Measurements from ENCODE around the gene GPN2.

GPN2 gene

DNA sequence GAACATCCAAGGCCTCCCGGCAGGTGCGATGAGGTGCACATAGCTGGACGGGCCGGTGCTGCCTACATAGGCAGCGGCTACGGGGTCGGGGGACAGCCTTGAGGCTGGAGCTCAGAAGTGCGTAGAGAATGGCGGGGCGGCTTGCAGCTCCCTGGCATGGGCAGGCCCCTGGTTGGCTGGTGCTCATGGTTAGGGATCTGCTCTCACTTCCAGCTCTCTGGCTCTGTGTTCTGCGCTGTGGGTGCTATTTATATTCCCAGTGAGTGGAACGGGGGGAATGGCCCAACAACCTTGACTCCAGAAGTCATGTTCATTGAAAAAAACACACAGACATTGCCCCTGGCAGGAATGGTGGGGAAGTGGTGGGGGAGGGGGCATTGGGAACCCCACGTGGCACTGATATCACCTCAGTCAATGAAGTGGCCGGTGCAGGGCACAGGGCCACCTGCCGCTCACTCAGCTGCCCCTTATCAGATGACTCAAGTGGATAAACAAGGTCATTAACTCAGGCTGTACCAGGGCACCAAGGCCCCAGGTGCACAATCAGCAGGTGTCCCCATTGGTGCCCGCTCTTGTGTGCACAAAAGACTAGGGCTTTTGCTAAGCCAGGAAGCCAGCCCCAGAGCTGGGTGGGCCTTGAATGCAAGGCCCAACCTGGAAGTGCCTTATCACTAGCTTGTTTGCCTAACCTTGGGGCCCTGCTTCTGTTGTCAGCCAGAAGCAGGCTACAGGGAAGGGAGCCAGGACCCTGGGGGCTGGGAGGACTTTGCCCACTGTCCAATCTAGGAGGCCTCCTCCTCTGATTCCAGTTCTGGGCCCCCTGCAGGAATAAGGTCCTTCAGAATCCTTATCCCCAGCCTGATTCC is 23.9 kb upstream of the GPN2 start, which contains the start of gene NR0B2:
Gene NR0B2, minus strand, starts transcription at position 222 of the 866 bp plus-strand sequence. Its CDS starts 35 bp downstream, at position 187.
- H3K27me3 Mint-ChIP-seq, result peaks cover 16% of the 10 kb centered on the region
- H3K4me1 Mint-ChIP-seq, result no peaks in the 10 kb centered on the region
- H3K9me3 Mint-ChIP-seq, result no peaks in the 10 kb centered on the region
- DNase-seq (ENCODE audit: low spot score in 2 of 2), result no peak
- no peak within 1 kb of the TSS for H3K27ac Mint-ChIP-seq (ENCODE audit: low read depth)
- H3K4me3 Mint-ChIP-seq, result no peak within 1 kb of the TSS
- no peaks in the 10 kb centered on the region for H3K36me3 Mint-ChIP-seq (ENCODE audit: insufficient read depth)
- no peak for ATAC-seq (replicated peaks; ENCODE audit: extremely low read depth, poor library complexity, severe bottlenecking)

DNA sequence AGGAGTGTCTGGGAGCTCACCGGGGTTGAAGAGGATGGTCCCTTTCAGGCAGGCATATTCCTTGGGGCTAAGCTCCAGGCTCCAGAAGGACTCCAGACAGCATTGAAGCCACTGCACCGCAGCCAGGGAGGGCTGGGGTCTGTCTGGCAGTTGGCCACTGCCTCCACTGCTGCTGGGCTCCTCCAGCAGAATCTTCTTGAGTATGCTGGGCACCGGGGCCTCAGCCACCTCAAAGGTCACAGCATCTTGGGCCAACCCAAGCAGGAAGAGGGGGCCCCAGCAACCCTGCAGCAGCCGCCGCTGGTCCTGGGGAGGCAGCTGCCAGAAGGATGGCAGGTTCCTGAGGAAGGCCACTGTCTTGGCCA is 23.3 kb upstream of the GPN2 start:
- Mint-ChIP-seq H3K27me3 (peaks cover 16% of the 10 kb centered on the region), H3K36me3 (ENCODE audit: insufficient read depth) (no peaks in the 10 kb centered on the region), H3K4me3 (no peak overlapping the region), H3K4me1 (no peaks in the 10 kb centered on the region), H3K9me3 (no peaks in the 10 kb centered on the region), H3K27ac (ENCODE audit: low read depth) (no peak overlapping the region)
- ATAC-seq (replicated peaks; ENCODE audit: extremely low read depth, poor library complexity, severe bottlenecking) (no peak), DNase-seq (ENCODE audit: low spot score in 2 of 2) (no peak)

DNA sequence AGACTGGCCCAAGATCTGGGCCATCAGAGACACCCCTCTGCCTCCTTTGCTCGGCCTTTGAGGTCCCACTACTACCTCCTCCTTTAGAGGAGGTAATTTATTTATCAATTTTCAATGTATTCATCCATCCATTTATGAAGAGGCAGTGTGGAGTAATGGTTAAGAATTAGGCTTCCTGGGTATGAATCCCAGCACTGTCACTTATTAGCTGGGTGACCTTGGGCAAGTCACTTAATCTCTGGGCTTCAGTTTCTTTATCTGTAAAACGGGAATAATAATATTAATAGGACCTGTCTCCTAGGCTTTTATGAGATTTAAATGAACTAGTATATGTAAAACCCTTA is 22.0 kb upstream of the GPN2 start:
- Mint-ChIP-seq H3K27me3 (peaks cover 16% of the 10 kb centered on the region), H3K9me3 (no peaks in the 10 kb centered on the region), H3K4me1 (no peaks in the 10 kb centered on the region), H3K27ac (ENCODE audit: low read depth) (no peak overlapping the region), H3K4me3 (no peak overlapping the region), H3K36me3 (ENCODE audit: insufficient read depth) (no peaks in the 10 kb centered on the region)
- DNase-seq (ENCODE audit: low spot score in 2 of 2) (no peak), ATAC-seq (replicated peaks; ENCODE audit: extremely low read depth, poor library complexity, severe bottlenecking) (no peak)

DNA sequence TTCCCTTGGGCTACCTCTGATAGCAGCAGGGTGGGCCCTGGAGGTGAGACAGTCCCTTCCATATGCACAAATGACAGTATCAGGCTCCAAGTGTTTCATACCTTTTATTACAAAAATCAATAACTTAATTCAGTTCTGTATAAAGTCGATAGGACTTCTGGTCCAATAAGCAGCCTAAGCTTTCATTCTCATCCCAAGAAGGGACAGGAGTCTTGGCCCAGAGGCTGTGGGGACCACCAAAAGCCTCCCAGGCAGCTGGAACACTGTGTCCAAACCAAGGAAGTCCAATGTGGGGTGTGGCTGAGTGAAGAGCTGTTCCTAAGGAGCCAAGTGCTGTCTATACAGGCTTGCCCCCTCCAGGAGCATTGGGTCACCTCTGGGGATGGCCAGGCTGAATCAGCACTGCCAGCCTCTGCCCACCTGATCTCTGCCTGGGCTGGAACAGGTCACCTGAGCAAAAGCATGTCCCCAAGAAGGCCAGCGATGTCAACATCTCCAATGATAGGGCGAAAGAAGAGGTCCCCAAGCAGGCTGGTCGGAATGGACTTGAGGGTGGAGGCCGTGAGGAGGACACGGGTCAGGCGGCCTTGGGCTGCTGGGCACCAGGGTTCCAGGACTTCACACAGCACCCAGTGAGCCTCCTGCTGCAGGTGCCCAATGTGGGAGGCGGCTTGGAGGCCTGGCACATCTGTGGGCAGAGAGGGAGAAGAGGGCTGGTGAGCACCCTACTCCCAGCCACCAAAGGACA is 21.5 kb upstream of the GPN2 start:
- no peak for ATAC-seq (replicated peaks; ENCODE audit: extremely low read depth, poor library complexity, severe bottlenecking)
- Mint-ChIP-seq H3K36me3 (ENCODE audit: insufficient read depth) (no peaks in the 10 kb centered on the region), H3K4me3 (no peak overlapping the region)

DNA sequence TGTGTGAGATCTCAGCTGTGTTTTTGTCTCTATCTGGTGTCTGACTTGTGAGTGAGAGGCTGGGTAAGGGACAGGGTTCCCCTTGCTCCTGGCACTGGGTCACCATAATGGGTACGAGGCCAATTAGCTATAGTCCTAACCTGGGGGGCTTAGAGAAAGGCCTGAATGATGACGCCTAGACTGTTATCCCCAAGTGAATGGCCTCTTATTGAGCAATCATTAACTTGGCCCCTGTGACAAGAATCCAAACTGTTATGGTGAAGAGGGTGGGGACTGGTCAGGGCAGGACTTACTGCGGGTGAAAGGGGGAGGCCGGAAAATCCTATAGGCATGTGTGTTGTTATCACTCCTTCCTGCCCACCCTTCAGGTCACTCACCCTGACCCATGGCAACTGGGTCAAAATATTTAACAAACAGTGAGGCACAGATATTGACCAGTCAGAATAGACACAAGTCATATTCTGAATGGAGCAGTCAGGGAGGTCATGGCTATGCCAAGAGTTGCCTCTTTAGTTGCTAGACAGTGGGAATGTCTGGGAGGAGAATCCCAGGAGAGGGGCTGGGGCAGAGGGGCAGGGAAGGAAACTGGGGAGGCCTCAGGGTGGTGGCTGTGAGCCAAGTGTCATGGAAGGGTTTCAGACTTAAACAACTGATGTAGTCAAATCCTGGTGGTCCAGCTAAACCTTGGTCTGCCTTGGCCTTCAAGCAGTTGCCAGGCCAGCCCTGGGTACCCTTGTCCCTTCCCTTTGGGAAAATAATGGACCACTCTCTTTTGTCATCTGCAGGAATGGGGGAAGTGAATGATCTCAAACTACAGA is 20.5 kb upstream of the GPN2 start:
- H3K36me3 Mint-ChIP-seq (ENCODE audit: insufficient read depth), result no peaks in the 10 kb centered on the region
- H3K4me3 Mint-ChIP-seq, result no peak overlapping the region
- no peak for ATAC-seq (replicated peaks; ENCODE audit: extremely low read depth, poor library complexity, severe bottlenecking)

More for the DNA sequence above, 21.5 kb upstream of the GPN2 start:
- H3K27ac Mint-ChIP-seq (ENCODE audit: low read depth), result no peak overlapping the region
- H3K27me3 Mint-ChIP-seq, result peaks cover 16% of the 10 kb centered on the region
- no peaks in the 10 kb centered on the region for H3K4me1 Mint-ChIP-seq
- no peak for DNase-seq (ENCODE audit: low spot score in 2 of 2)
- H3K9me3 Mint-ChIP-seq, result no peaks in the 10 kb centered on the region

DNA sequence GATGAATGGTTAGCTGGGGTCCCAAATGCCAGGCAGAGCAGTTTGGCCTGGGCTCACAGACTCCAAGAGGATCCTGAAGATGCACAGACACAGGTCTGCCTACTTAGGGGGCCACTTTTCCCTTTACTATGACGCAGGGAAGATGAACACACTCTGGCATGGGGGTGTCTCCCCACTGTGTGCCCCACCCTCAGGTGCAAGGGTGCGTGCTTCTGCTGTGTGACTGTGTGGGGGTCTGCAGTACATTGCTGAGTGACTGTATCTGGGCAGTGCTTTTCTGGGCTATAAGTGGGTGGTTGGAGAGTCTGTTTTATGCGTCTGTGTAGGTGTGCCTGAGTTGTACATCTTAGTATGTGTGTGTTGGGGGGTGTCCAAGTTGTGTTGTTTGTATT is 19.9 kb upstream of the GPN2 start:
- no peak for ATAC-seq (replicated peaks; ENCODE audit: extremely low read depth, poor library complexity, severe bottlenecking)
- H3K4me1 Mint-ChIP-seq, result no peaks in the 10 kb centered on the region
- no peak overlapping the region for H3K27ac Mint-ChIP-seq (ENCODE audit: low read depth)
- H3K4me3 Mint-ChIP-seq, result no peak overlapping the region
- H3K36me3 Mint-ChIP-seq (ENCODE audit: insufficient read depth), result no peaks in the 10 kb centered on the region
- no peaks in the 10 kb centered on the region for H3K9me3 Mint-ChIP-seq
- no peak for DNase-seq (ENCODE audit: low spot score in 2 of 2)
- H3K27me3 Mint-ChIP-seq, result peaks cover 16% of the 10 kb centered on the region

More for the DNA sequence above, 20.5 kb upstream of the GPN2 start:
- DNase-seq (ENCODE audit: low spot score in 2 of 2), result no peak
- Mint-ChIP-seq H3K4me1 (no peaks in the 10 kb centered on the region), H3K27ac (ENCODE audit: low read depth) (no peak overlapping the region), H3K9me3 (no peaks in the 10 kb centered on the region), H3K27me3 (peaks cover 16% of the 10 kb centered on the region)

DNA sequence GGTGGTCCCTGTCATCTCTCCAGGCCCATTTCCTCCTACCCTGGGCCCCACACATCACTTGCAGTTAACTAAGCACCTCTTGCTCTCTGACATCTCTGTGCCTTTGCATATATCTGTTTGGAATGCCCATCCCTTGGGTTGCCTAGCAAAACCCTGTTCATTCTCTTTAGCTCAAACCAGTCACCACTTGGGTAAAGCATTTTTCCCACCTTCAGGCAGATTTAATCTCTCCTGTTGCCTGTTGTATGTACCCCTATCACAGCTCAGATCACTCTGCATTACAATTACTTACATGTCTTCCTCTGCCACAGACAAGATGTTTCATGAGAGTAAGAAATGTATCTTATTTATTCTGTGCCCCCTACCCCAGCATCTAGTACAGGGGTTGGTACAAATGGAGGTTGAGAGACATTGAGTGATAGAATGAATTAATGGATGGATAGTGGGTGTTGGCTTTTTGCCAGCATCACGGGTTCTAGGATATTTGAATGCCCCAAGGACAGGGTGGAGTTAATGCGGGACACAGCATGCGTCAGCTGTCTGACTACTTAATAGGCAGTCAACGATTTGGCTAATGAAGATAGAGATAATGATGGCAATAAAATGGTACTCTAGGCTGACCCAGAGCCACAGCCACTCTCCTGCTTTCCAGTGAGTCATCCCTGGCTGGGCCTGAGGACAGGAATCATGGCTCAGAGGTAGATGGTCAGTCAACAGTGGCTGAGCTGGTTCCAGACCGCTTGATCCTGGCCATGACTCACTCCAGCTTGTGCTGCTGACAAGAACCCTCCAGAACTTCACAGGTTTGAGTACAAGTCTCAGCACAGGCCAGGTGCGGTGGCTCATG is 17.2 kb upstream of the GPN2 start:
- Mint-ChIP-seq H3K4me3 (no peak overlapping the region), H3K36me3 (ENCODE audit: insufficient read depth) (no peaks in the 10 kb centered on the region), H3K4me1 (peaks cover 2% of the 10 kb centered on the region), H3K27ac (ENCODE audit: low read depth) (no peak overlapping the region), H3K9me3 (no peaks in the 10 kb centered on the region), H3K27me3 (peaks cover 16% of the 10 kb centered on the region)
- DNase-seq (ENCODE audit: low spot score in 2 of 2), result no peak
- no peak for ATAC-seq (replicated peaks; ENCODE audit: extremely low read depth, poor library complexity, severe bottlenecking)

DNA sequence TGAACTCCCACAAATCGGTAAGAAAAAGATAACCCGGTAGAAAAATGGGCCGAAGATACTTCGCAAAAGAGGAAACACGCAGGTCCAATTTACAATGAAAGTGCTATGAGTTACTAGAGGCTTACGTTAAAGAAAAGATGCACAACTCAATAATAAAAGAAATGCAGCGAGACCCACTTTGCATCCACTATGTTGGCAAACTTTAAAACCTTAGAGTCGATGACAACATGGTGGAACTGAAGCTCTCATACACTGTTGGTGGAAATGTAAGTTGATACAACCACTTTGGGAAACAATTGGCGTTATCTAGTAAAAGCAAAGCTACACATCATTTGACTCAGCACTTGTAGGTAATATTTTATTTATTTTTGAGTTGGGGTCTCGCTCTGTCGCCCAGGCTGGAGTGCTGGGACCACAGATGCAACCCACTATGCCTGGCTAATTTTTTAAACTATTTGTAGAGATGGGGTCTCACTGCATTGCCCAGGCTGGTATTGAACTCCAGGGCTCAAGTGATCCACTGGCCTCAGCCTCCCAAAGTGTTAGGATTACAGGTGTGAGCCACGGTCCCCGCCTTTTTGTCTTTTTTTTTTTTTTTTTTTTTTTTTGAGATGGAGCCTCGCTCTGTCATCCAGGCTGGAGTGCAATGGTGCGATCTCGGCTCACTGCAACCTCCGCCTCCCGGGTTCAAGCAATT is 10.9 kb upstream of the GPN2 start:
- H3K4me1 Mint-ChIP-seq, result peaks cover 32% of the 10 kb centered on the region
- ATAC-seq (replicated peaks; ENCODE audit: extremely low read depth, poor library complexity, severe bottlenecking) (no peak), DNase-seq (ENCODE audit: low spot score in 2 of 2) (no peak)
- H3K9me3 Mint-ChIP-seq, result no peaks in the 10 kb centered on the region
- H3K27me3 Mint-ChIP-seq, result no peaks in the 10 kb centered on the region
- H3K27ac Mint-ChIP-seq (ENCODE audit: low read depth), result peak overlapping the region; percentile 99
- peaks cover 34% of the 10 kb centered on the region for H3K36me3 Mint-ChIP-seq (ENCODE audit: insufficient read depth)
- peak overlapping the region; percentile 88 for H3K4me3 Mint-ChIP-seq

DNA sequence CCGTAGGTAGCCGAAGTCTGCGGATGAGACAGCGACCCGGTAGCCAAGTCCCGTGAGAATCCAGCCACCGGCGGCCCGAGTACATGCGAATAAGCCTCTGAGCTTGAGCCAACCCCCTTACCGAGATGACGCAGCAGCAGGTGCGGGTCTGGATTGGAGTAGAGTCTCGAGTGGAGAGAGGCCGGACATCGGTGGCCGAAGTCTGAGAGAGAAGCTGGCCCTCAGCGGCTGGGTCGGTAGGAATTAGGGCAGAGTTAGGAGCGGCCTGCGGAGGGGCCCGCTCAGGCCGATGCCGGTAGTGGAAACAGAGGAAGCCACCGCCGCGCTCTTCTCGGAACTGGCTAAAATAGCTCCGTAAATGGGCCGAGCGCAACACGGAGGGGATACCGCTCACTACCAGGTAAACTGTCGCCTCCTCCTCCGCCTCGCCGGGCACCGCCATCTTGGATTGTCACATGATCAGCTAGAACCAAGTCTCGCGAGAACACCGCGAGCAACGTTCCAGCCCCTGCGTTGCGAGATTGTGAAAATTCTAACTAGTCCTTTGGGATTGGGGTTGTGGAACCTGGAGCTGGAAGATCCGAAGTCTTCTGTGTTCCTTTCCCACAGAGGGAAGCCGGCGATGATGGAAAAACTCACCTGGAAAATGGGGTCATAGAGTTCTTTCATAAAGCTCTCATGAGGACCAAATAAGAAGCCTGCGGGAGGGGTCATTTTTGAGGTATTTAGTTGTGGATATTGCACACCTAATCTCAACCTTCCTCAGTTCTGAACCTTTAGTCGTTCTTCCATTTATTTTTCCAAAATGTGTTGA is 10.1 kb upstream of the GPN2 start, which contains the start of gene GPATCH3:
Gene GPATCH3, minus strand, starts transcription at position 467 of the 814 bp plus-strand sequence. Its CDS starts 25 bp downstream, at position 442.
- DNase-seq (ENCODE audit: low spot score in 2 of 2) (peak; percentile 78 to 80), ATAC-seq (replicated peaks; ENCODE audit: extremely low read depth, poor library complexity, severe bottlenecking) (peak; percentile 89)
- Mint-ChIP-seq H3K27me3 (no peaks in the 10 kb centered on the region), H3K27ac (ENCODE audit: low read depth) (peak within 1 kb of the TSS; percentile 99), H3K36me3 (ENCODE audit: insufficient read depth) (peaks cover 41% of the 10 kb centered on the region), H3K4me1 (peaks cover 32% of the 10 kb centered on the region), H3K9me3 (no peaks in the 10 kb centered on the region), H3K4me3 (peak within 1 kb of the TSS; percentile 88)

DNA sequence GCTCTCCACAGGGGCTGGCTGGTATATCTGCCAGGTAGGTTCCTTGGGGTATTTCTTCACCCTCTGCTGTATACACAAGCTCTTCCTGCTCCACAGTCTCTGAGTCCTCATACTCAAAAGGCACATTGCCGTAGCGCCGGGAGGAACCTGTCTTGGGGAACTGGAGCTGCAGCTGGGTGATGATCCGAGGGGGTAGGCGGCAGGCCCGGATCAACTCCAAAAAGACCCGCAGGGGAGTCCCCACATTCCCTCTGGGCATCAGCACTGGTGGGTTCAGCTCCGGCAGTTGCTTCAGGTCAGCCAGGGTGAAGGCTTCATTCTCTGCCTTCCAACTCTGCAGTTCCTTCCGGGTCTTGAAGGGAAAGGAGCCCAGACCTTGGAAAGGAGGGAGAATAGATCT is 7.3 kb upstream of the GPN2 start:
- DNase-seq (ENCODE audit: low spot score in 2 of 2) (no peak), ATAC-seq (replicated peaks; ENCODE audit: extremely low read depth, poor library complexity, severe bottlenecking) (no peak)
- Mint-ChIP-seq H3K4me1 (peaks cover 30% of the 10 kb centered on the region), H3K9me3 (no peaks in the 10 kb centered on the region), H3K36me3 (ENCODE audit: insufficient read depth) (peaks cover 58% of the 10 kb centered on the region), H3K27ac (ENCODE audit: low read depth) (no peak overlapping the region), H3K4me3 (no peak overlapping the region), H3K27me3 (no peaks in the 10 kb centered on the region)

DNA sequence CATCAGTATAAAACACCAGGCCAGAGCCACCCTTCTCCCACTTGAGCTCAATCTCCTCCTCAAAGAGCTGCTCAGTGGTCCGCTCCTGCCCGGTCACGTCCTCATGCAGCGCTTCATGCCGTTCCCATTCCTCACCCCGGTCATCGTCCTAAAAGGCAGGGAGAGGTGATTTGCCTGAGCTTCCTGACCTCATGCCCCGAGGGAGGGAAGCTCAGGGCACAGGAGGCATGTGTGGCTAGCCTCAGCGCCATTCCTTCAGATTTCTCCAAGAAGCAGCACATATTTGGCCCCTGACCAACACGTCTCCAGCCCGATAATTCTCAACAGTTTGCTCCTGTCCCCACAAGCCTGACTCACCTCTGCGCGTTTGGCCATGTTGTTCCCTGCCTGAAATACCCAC is 4.2 kb upstream of the GPN2 start:
- DNase-seq (ENCODE audit: low spot score in 2 of 2), result no peak
- Mint-ChIP-seq H3K36me3 (ENCODE audit: insufficient read depth) (peaks cover 56% of the 10 kb centered on the region), H3K27me3 (no peaks in the 10 kb centered on the region), H3K27ac (ENCODE audit: low read depth) (no peak overlapping the region), H3K4me1 (peaks cover 19% of the 10 kb centered on the region), H3K4me3 (no peak overlapping the region), H3K9me3 (no peaks in the 10 kb centered on the region)
- ATAC-seq (replicated peaks; ENCODE audit: extremely low read depth, poor library complexity, severe bottlenecking), result no peak

Measured in central memory CD8-positive, alpha-beta T cell (primary cell).